GM12878 (cell line): ENCODE results near the gene CARS2. TPM values are rescaled to one million over a fixed set of nuclear protein-coding genes. Genes with fewer than 3 reads are reported as not detected.

Experiments used
- ATF7 ChIP-seq: fragments of 450-650 bp; IDR thresholded peaks from 2 replicates; pipeline ENCODE4 v1.6.1; 2016; ENCODE audit warnings: low read depth, mild to moderate bottlenecking
- BHLHE40 ChIP-seq, 2 experiments: fragments of 450-650 bp in 1 of 2; IDR thresholded peaks; 2 replicates each; pipeline ENCODE4 v1.6.1; 2011 to 2017; ENCODE audit warnings: low read depth in 2 of 2, borderline replicate concordance in 1 of 2, improper control_type of control experiment in 1 of 2, low read length in 1 of 2, mild to moderate bottlenecking in 1 of 2
- BRCA1 ChIP-seq: IDR thresholded peaks from 2 replicates; pipeline ENCODE4 v1.6.1; 2011; ENCODE audit warnings: low read depth, low read length, improper control_type of control experiment
- CEBPZ ChIP-seq: fragments of 150-350 bp; IDR thresholded peaks from 2 replicates; pipeline ENCODE4 v1.6.1; 2016; ENCODE audit warnings: low read depth, low read length
- MEF2B ChIP-seq: fragments of 450-650 bp; IDR thresholded peaks from 2 replicates; pipeline ENCODE4 v1.6.1; 2018; ENCODE audit warnings: mild to moderate bottlenecking, moderate library complexity; ENCODE audit not compliant: partially characterized antibody, poor library complexity, severe bottlenecking
- MXI1 ChIP-seq: fragments of 150-350 bp; IDR thresholded peaks from 2 replicates; pipeline ENCODE4 v1.6.1; 2011; ENCODE audit warnings: low read depth, mild to moderate bottlenecking, inconsistent platforms, low read length, improper control_type of control experiment
- NBN ChIP-seq: fragments of 450-650 bp; IDR thresholded peaks from 2 replicates; pipeline ENCODE4 v1.6.1; 2016
- NR2F1 ChIP-seq: fragments of 450-650 bp; conservative IDR thresholded peaks from 2 replicates; pipeline ENCODE4 v1.6.1; 2017; ENCODE audit warnings: mild to moderate bottlenecking
- PML ChIP-seq: IDR thresholded peaks from 2 replicates; pipeline ENCODE4 v1.6.1; 2012; ENCODE audit warnings: low read length, inconsistent platforms
- POLR2AphosphoS2 ChIP-seq: IDR thresholded peaks from 2 replicates; pipeline ENCODE4 v1.6.1; 2011; ENCODE audit warnings: low read depth, mild to moderate bottlenecking, low read length, improper control_type of control experiment, moderate library complexity
- PRDM15 ChIP-seq: fragments of 450-650 bp; formaldehyde crosslinking; IDR thresholded peaks from 2 replicates; pipeline ENCODE4 v1.4.0; 2020; ENCODE audit warnings: mild to moderate bottlenecking, moderate library complexity
- RCOR1 ChIP-seq: conservative IDR thresholded peaks from 2 replicates; pipeline ENCODE4 v1.6.1; 2012; ENCODE audit warnings: low read depth, low read length, improper control_type of control experiment
- SPI1 ChIP-seq: IDR thresholded peaks from 2 replicates; pipeline ENCODE4 v1.6.1; 2011; ENCODE audit warnings: low read depth, mild to moderate bottlenecking, low read length, moderate library complexity, borderline replicate concordance; ENCODE audit not compliant: insufficient read depth
- TCF12 ChIP-seq: IDR thresholded peaks from 2 replicates; pipeline ENCODE4 v1.6.1; 2011; ENCODE audit warnings: low read depth, mild to moderate bottlenecking, low read length
- USF1 ChIP-seq: IDR thresholded peaks from 2 replicates; pipeline ENCODE4 v1.6.1; 2011; ENCODE audit warnings: borderline replicate concordance, low read depth, mild to moderate bottlenecking, moderate library complexity, mixed read lengths, low read length; ENCODE audit not compliant: insufficient read depth; ENCODE audit errors: extremely low read length
- ZBTB4 ChIP-seq: fragments of 450-650 bp; formaldehyde crosslinking; IDR thresholded peaks from 2 replicates; pipeline ENCODE4 v1.4.0; 2022; ENCODE audit warnings: mild to moderate bottlenecking, moderate library complexity
- polyA plus RNA-seq, 11 experiments: library from polyadenylated mRNA; depleted of rRNA in 4 of 11; unstranded in 6 of 11; stranded (reverse) in 5 of 11; fragments of >200 nt; fragmentation: Nextera tagmentation in 4 of 11; fragmentation: Illumina TruSeq in 1 of 11; extraction: Ambion mirVana in 4 of 11; extraction: Trizol in 1 of 11; gene quantifications; 1 replicate in 1 of 11; 2 replicates in 10 of 11; pipeline versions ENCODE4 v1.2.1 to v1.2.3, GENCODE V29; 2011 to 2016; ENCODE audit warnings: inconsistent platforms in 2 of 11, missing spikeins in 2 of 11, low read depth in 1 of 11
- total RNA-seq, 4 experiments: library from RNA; depleted of rRNA in 3 of 4; stranded (reverse); fragments of >200 nt in 3 of 4; fragmentation: Illumina TruSeq in 1 of 4; extraction: Trizol in 1 of 4; gene quantifications; 2 replicates each; pipeline versions ENCODE4 v1.2.1 to v1.2.3, GENCODE V29; 2013 to 2021

CARS2 gene
- total and polyA plus RNA-seq, 10 of the 15 experiments (the other 5 are each of a cell fraction or from before 2014, with no cell fraction given), result 4.2 to 101 (median 61.5) TPM

GRCh38 chr13:110616103-110617101 lies 89.5 kb downstream of the CARS2 start (continued):
- TF ChIP-seq BHLHE40 (IDR thresholded peaks at IDR 0.05; ENCODE audit: borderline replicate concordance in 1 of 2, low read depth in 2 of 2, low read length in 1 of 2) (peak in 1 of 2 experiments; percentile 39; a peak in 1 of 4 replicates), USF1 (no peak), NR2F1 (no peak), SPI1 (no peak), ATF7 (no peak), PML (no peak), POLR2AphosphoS2 (no peak), BRCA1 (no peak), ZBTB4 (CRISPR knock-in tag) (no peak), NBN (no peak), CEBPZ (no peak), PRDM15 (CRISPR knock-in tag) (no peak), TCF12 (peak; percentile 75), MXI1 (0 out of 2 replicates have a peak, but pooled peaks have one; percentile 23), MEF2B (peak; percentile 90), RCOR1 (no peak)
